Choroid plexus epithelial cell (primary cell): ENCODE data around the gene CUL4A.
A peak's percentile ranks its signal among the peaks of the same experiment; 100 is the strongest.

Experiments
- DNase-seq: peaks from one replicate; pipeline ENCODE4 v3.0.0-alpha.2; 2010; ENCODE audit warnings: low read depth
- H3K4me3 ChIP-seq: 2 replicates; pipeline ENCODE4 v1.5.1; 2011; ENCODE audit warnings: low read depth, mild to moderate bottlenecking, control low read depth, low read length, moderate library complexity
- TF ChIP-seq, protein P1 (sequence below): conservative IDR thresholded peaks from 2 replicates; pipeline ENCODE4 v1.5.1; 2011; ENCODE audit warnings: low read depth, mild to moderate bottlenecking, control low read depth, inconsistent platforms, low read length, moderate library complexity

The CUL4A gene

GRCh38 chr13:113292021-113292862 is 82.8 kb downstream of the CUL4A start:
- peak overlapping the region; percentile 30 for H3K4me3 ChIP-seq
- DNase-seq, result peak; percentile 34
- TF ChIP-seq, protein P1, sequence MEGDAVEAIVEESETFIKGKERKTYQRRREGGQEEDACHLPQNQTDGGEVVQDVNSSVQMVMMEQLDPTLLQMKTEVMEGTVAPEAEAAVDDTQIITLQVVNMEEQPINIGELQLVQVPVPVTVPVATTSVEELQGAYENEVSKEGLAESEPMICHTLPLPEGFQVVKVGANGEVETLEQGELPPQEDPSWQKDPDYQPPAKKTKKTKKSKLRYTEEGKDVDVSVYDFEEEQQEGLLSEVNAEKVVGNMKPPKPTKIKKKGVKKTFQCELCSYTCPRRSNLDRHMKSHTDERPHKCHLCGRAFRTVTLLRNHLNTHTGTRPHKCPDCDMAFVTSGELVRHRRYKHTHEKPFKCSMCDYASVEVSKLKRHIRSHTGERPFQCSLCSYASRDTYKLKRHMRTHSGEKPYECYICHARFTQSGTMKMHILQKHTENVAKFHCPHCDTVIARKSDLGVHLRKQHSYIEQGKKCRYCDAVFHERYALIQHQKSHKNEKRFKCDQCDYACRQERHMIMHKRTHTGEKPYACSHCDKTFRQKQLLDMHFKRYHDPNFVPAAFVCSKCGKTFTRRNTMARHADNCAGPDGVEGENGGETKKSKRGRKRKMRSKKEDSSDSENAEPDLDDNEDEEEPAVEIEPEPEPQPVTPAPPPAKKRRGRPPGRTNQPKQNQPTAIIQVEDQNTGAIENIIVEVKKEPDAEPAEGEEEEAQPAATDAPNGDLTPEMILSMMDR, result no peak

- TF ChIP-seq, protein P1, result no peak
- no peak overlapping the region for H3K4me3 ChIP-seq
- DNase-seq, result no peak
Observed at GRCh38 chr13:113293686-113294085, 84.3 kb downstream of the CUL4A start.

DNA sequence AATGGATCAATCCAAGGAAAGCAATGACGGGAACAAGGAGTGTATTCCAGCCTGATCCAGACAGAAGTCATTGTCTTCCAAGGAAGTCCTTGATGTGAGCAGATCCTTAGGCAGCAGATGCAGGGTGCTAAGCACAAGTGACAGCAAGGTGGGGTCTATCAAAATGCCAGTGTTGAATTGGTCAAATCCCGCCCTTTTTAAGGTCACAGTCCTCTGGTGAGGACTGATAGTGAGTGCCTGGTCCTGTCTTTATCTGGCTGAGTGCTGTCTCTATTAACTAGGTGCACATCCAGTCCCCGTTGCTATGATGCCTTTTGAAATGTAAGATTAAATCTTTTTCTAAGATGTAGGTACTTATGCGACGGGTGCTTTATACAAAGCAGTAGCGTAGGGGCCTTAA is 86.4 kb downstream of the CUL4A start:
- TF ChIP-seq, protein P1, result no peak
- H3K4me3 ChIP-seq, result no peak overlapping the region
- no peak for DNase-seq

GRCh38 chr13:113296823-113297369 is 87.5 kb downstream of the CUL4A start, which contains the start of gene LAMP1:
Gene LAMP1, plus strand, starts transcription at chr13:113297239. Its CDS starts 196 bp downstream, at chr13:113297435.
- H3K4me3 ChIP-seq, result peak within 1 kb of the TSS; percentile 89
- TF ChIP-seq, protein P1, result no peak
- peak; percentile 99 for DNase-seq

- peak; percentile 37 for DNase-seq
- TF ChIP-seq, protein P1, result no peak
- H3K4me3 ChIP-seq, result peak overlapping the region; percentile 89
Observed at GRCh38 chr13:113297370-113298042, 88.1 kb downstream of the CUL4A start.

DNA sequence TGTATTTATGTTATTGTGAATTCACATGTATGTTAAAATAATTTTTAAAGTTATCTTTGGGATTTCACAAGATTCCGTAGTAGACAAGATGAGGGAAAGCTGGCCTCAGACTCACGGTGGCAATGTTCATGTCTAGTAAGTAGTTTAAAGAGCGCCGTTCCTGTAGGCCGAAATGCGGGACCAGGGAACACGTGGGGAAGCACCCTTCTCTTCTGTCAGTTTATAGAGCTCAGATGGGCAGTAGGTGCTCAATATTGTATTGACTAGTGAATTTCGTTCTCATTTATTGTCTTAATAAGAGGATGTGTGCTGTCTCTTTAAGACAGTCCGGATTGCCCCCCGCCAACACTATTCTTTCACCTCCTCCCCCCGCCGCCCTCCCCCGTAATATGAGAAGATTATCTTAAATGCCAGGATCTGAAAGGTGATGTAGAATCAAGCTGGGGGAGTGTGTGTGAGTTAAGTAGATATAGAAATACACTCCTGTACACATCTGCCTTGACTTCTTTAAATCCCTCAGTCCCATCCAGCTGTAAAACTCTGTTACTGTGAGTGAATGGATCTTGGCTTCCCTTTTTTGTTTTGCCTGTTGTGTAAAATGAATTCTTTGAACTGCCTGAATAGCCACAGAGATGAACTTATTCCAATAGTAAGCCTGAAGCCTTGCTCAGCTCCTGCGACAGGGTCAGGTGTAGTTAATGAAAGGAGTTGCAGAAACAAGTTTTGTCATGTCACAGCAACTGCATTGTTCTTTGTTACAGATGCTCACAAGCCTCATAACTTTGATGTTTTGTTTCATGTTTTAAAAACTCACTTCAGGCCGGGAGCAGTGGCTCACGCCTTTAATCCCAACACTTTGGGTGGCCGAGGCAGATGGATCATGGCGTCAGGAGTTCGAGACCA is 88.9 kb downstream of the CUL4A start:
- peak; percentile 23 for DNase-seq
- TF ChIP-seq, protein P1, result no peak
- peak overlapping the region; percentile 89 for H3K4me3 ChIP-seq
